GM23338 (cell line): ENCODE measurements around the gene EXOC4. TPM values are rescaled to one million over a fixed set of nuclear protein-coding genes. Genes with fewer than 3 reads are reported as not detected.

Experiments used
- ATAC-seq: fragments of 200-7000 bp; cut with Tn5 transposase; 3 replicates; pipeline ENCODE4 v1.9.1; 2020
- DNase-seq: peaks from one replicate; pipeline ENCODE4 v3.0.0-alpha.2; 2015; ENCODE audit warnings: low spot score
- H2AFZ ChIP-seq: fragments of 200-600 bp; sonication (generic); 2 replicates; pipeline ENCODE4 v1.8.0; 2016; ENCODE audit warnings: antibody characterized with exemption, mild to moderate bottlenecking, moderate library complexity
- H3F3A ChIP-seq: fragments of 200-600 bp; sonication (generic); replicated peaks from 2 replicates; pipeline ENCODE4 v1.8.0; 2017; ENCODE audit warnings: antibody characterized with exemption, mixed run types, low read depth
- H3K27ac ChIP-seq: fragments of 200-600 bp; sonication (generic); 2 replicates; pipeline ENCODE4 v1.6.1; 2016; ENCODE audit warnings: low read depth
- H3K27me3 ChIP-seq: fragments of 200-600 bp; sonication (generic); 2 replicates; pipeline ENCODE4 v1.8.0; 2016; ENCODE audit warnings: mild to moderate bottlenecking, mixed run types, moderate library complexity; ENCODE audit not compliant: insufficient read depth
- H3K36me3 ChIP-seq: fragments of 200-600 bp; sonication (generic); 2 replicates; pipeline ENCODE4 v1.8.0; 2016; ENCODE audit warnings: mild to moderate bottlenecking; ENCODE audit not compliant: insufficient read depth
- H3K4me1 ChIP-seq: fragments of 200-600 bp; sonication (generic); 2 replicates; pipeline ENCODE4 v1.8.0; 2016; ENCODE audit warnings: mild to moderate bottlenecking, moderate library complexity; ENCODE audit not compliant: insufficient read depth
- H3K4me2 ChIP-seq: fragments of 200-600 bp; sonication (generic); 2 replicates; pipeline ENCODE4 v1.7.1; 2017; ENCODE audit warnings: mixed run types
- H3K4me3 ChIP-seq: fragments of 200-600 bp; sonication (generic); 2 replicates; pipeline ENCODE4 v1.6.1; 2016; ENCODE audit warnings: mixed run types
- H3K79me2 ChIP-seq: fragments of 200-600 bp; sonication (generic); replicated peaks from 2 replicates; pipeline ENCODE4 v1.8.0; 2017; ENCODE audit warnings: mild to moderate bottlenecking; ENCODE audit not compliant: insufficient read depth
- H3K9me2 ChIP-seq: fragments of 200-600 bp; sonication (generic); 2 replicates; pipeline ENCODE4 v1.8.0; 2017; ENCODE audit not compliant: insufficient read depth
- H4K20me1 ChIP-seq: fragments of 200-600 bp; sonication (generic); replicated peaks from 2 replicates; pipeline ENCODE4 v1.8.0; 2017; ENCODE audit warnings: mild to moderate bottlenecking; ENCODE audit not compliant: insufficient read depth
- H3K27ac Mint-ChIP-seq: 2 replicates; pipeline ENCODE4 v1.8.0; 2020; ENCODE audit warnings: inconsistent platforms, mild to moderate bottlenecking, moderate library complexity, mixed read lengths
- H3K27me3 Mint-ChIP-seq: 3 replicates; pipeline ENCODE4 v1.8.0; 2022; ENCODE audit warnings: low read depth, mild to moderate bottlenecking, moderate library complexity, mixed read lengths, inconsistent platforms; ENCODE audit not compliant: insufficient read depth, poor library complexity
- H3K36me3 Mint-ChIP-seq: 3 replicates; pipeline ENCODE4 v1.8.0; 2021; ENCODE audit warnings: low read depth, mild to moderate bottlenecking, inconsistent platforms, moderate library complexity, mixed read lengths
- H3K4me1 Mint-ChIP-seq: 3 replicates; pipeline ENCODE4 v1.8.0; 2020; ENCODE audit warnings: mild to moderate bottlenecking, inconsistent platforms, mixed read lengths
- H3K4me3 Mint-ChIP-seq: 3 replicates; pipeline ENCODE4 v1.8.0; 2021; ENCODE audit warnings: moderate library complexity, mild to moderate bottlenecking, inconsistent platforms, mixed read lengths
- H3K9me3 Mint-ChIP-seq: 3 replicates; pipeline ENCODE4 v1.8.0; 2020; ENCODE audit warnings: moderate library complexity, mild to moderate bottlenecking, inconsistent platforms, mixed read lengths
- EZH2 ChIP-seq: fragments of 200-600 bp; sonication (generic); IDR thresholded peaks from one replicate; pipeline ENCODE4 v1.8.0; 2017; ENCODE audit warnings: antibody characterized with exemption, mild to moderate bottlenecking, low read depth; ENCODE audit not compliant: unreplicated experiment
- POLR2AphosphoS5 ChIP-seq: IDR thresholded peaks from 2 replicates; pipeline ENCODE4 v1.6.1; 2016; ENCODE audit warnings: antibody characterized with exemption, low read depth
- REST ChIP-seq: IDR thresholded peaks from one replicate; pipeline ENCODE4 v1.6.1; 2018; ENCODE audit warnings: antibody characterized with exemption; ENCODE audit not compliant: unreplicated experiment
- polyA plus RNA-seq: library from polyadenylated mRNA; unstranded; fragments of >200 nt; fragmentation: Nextera tagmentation; extraction: Ambion mirVana; gene quantifications from 2 replicates; pipeline ENCODE4 v1.2.1, GENCODE V29; 2016
- total RNA-seq: library from RNA; depleted of rRNA; stranded (reverse); fragments of >200 nt; shearing (Covaris generic); gene quantifications from 2 replicates; pipeline ENCODE4 v1.2.3, GENCODE V29; 2014
- TF ChIP-seq, protein P1 (sequence below), 2 experiments: fragments of 200-600 bp in 1 of 2; sonication (generic) in 1 of 2; conservative IDR thresholded peaks; 2 replicates each; pipeline versions ENCODE4 v1.5.1 to v1.6.1; 2016 to 2017; ENCODE audit warnings: antibody characterized with exemption in 2 of 2, low read depth in 2 of 2, mild to moderate bottlenecking in 2 of 2, moderate library complexity in 1 of 2

EXOC4 gene
- total and polyA plus RNA-seq, 2 experiments from 2014 or later: 37.5 to 52.7 TPM

- Histone ChIP-seq H3K36me3 (peaks cover 9% of the 10 kb centered on the region; the same call in 1 of the 2 replicates), H3K4me1 (peaks cover 27% of the 10 kb centered on the region), H3K4me3 (no peak overlapping the region), H3K27ac (no peak overlapping the region), H2AFZ (no peak overlapping the region), H4K20me1 (no peaks in the 10 kb centered on the region), H3F3A (no peaks in the 10 kb centered on the region; the same call in 1 of the 2 replicates), H3K27me3 (no peaks in the 10 kb centered on the region), H3K79me2 (no peaks in the 10 kb centered on the region), H3K4me2 (no peak overlapping the region), H3K9me2 (peaks cover 5% of the 10 kb centered on the region; the same call in 1 of the 2 replicates)
- Mint-ChIP-seq H3K4me1 (peaks cover 20% of the 10 kb centered on the region), H3K27me3 (no peaks in the 10 kb centered on the region), H3K27ac (no peak overlapping the region), H3K9me3 (peaks cover 30% of the 10 kb centered on the region), H3K4me3 (no peak overlapping the region), H3K36me3 (peaks cover 38% of the 10 kb centered on the region)
- DNase-seq: no peak
- no peak for TF ChIP-seq POLR2AphosphoS5
- ATAC-seq: no peak
Observed at GRCh38 chr7:134029743-134030142, 776.9 kb downstream of the EXOC4 start.

- Histone ChIP-seq H3K4me2 (no peak overlapping the region), H3K9me2 (peaks cover 5% of the 10 kb centered on the region; the same call in 1 of the 2 replicates), H3K27me3 (no peaks in the 10 kb centered on the region), H3K4me1 (peaks cover 33% of the 10 kb centered on the region), H2AFZ (no peak overlapping the region), H3F3A (no peaks in the 10 kb centered on the region; the same call in 1 of the 2 replicates), H3K79me2 (no peaks in the 10 kb centered on the region), H4K20me1 (no peaks in the 10 kb centered on the region), H3K27ac (no peak overlapping the region), H3K36me3 (peaks cover 9% of the 10 kb centered on the region; the same call in 1 of the 2 replicates), H3K4me3 (no peak overlapping the region)
- Mint-ChIP-seq H3K27me3 (no peaks in the 10 kb centered on the region), H3K9me3 (peaks cover 30% of the 10 kb centered on the region), H3K4me1 (peaks cover 21% of the 10 kb centered on the region), H3K36me3 (peaks cover 38% of the 10 kb centered on the region), H3K4me3 (no peak overlapping the region), H3K27ac (no peak overlapping the region)
- ATAC-seq: no peak
- no peak for DNase-seq
- TF ChIP-seq, protein P1, sequence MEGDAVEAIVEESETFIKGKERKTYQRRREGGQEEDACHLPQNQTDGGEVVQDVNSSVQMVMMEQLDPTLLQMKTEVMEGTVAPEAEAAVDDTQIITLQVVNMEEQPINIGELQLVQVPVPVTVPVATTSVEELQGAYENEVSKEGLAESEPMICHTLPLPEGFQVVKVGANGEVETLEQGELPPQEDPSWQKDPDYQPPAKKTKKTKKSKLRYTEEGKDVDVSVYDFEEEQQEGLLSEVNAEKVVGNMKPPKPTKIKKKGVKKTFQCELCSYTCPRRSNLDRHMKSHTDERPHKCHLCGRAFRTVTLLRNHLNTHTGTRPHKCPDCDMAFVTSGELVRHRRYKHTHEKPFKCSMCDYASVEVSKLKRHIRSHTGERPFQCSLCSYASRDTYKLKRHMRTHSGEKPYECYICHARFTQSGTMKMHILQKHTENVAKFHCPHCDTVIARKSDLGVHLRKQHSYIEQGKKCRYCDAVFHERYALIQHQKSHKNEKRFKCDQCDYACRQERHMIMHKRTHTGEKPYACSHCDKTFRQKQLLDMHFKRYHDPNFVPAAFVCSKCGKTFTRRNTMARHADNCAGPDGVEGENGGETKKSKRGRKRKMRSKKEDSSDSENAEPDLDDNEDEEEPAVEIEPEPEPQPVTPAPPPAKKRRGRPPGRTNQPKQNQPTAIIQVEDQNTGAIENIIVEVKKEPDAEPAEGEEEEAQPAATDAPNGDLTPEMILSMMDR (conservative IDR thresholded peaks at IDR 0.05; ENCODE audit: low read depth in 2 of 2): 0 out of 4 replicates have a peak, but pooled peaks of 1 of the 2 experiments have one; percentile 8
- TF ChIP-seq EZH2: no peak
Observed at GRCh38 chr7:134030460-134030865, 777.6 kb downstream of the EXOC4 start.

GRCh38 chr7:134031835-134032617 lies 779.1 kb downstream of the EXOC4 start:
- Histone ChIP-seq H3K4me3 (no peak overlapping the region), H3K9me2 (peaks cover 5% of the 10 kb centered on the region; the same call in 1 of the 2 replicates), H2AFZ (no peak overlapping the region), H3K4me2 (no peak overlapping the region), H3F3A (no peaks in the 10 kb centered on the region; the same call in 1 of the 2 replicates), H3K27me3 (no peaks in the 10 kb centered on the region), H3K4me1 (peaks cover 33% of the 10 kb centered on the region), H4K20me1 (no peaks in the 10 kb centered on the region), H3K36me3 (peaks cover 9% of the 10 kb centered on the region; the same call in 1 of the 2 replicates), H3K79me2 (no peaks in the 10 kb centered on the region), H3K27ac (no peak overlapping the region)
- Mint-ChIP-seq H3K4me1 (peaks cover 21% of the 10 kb centered on the region), H3K4me3 (no peak overlapping the region), H3K27me3 (peaks cover 2% of the 10 kb centered on the region), H3K36me3 (peaks cover 38% of the 10 kb centered on the region), H3K27ac (no peak overlapping the region), H3K9me3 (peaks cover 30% of the 10 kb centered on the region)
- DNase-seq (no peak), ATAC-seq (no peak)
- no peak for TF ChIP-seq REST
- TF ChIP-seq, protein P1 (conservative IDR thresholded peaks at IDR 0.05; ENCODE audit: low read depth in 2 of 2): peak in 1 of 2 experiments; percentile 45; a peak in 3 of 4 replicates
